Renal pelvis (tissue), 4 donors: ENCODE measurements around the gene KCNK15. TPM values are rescaled to one million over a fixed set of nuclear protein-coding genes. Genes with fewer than 3 reads are reported as not detected.
A peak's percentile ranks its signal among the peaks of the same experiment; 100 is the strongest.
"Not testable (repeated sequence)": the region's sequence is repeated elsewhere in the genome, so short reads cannot be mapped to it uniquely, and the experiment has no call there.

Experiments used
- DNase-seq: peaks from one replicate; pipeline ENCODE4 v3.0.0-alpha.2; 2013
- polyA plus RNA-seq, 3 donors: library from polyadenylated mRNA; unstranded; fragments of 120-200 nt; gene quantifications; one replicate each; pipeline ENCODE4 v1.2.1, GENCODE V29; 2013; ENCODE audit not compliant: insufficient read length in 3 of 3

The KCNK15 gene
- polyA plus RNA-seq, 3 donors = 0.09 TPM; not detected in 1

- no peak for DNase-seq
Observed at GRCh38 chr20:44758247-44759101, 12.8 kb downstream of the KCNK15 start.

DNA sequence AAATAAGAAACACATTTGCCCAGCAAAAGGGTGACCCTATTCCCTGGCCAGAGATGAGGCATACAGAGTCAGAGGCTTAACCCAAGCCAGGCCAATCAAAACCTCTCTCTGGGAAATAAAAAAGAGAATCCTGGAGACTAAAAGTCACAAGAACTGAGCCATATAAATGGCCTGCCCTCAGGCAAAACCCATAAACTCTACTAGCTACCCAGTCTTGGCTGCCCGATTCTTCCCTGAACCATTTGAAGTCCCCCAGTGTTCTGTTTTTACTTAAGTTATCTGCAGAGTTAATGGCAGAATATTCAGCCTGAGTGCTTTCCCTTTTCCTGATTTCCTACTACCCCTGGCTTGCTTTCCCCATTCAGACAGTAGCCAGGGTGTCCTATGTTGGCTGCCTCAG is 13.9 kb downstream of the KCNK15 start:
- no peak for DNase-seq

DNA sequence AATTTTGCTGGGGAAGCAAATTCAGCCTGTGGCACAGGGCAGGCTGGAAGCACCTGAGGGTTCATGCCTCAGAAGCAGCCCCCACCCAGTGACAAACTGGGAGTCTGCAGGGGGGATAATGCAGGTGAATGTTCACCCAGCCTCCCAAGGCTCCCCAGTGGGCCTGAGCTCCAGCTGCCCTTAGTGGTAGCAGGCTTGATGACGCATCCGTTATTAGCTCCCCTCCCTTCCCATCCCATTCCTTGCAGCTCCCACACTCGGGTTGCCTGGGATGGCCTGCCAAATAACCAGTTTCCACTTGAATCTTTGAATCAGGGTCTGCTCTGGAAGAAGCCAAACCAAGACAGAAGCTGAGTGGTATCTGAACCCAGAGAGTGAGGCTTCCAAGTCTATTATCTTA is 15.8 kb downstream of the KCNK15 start:
- no peak for DNase-seq

DNA sequence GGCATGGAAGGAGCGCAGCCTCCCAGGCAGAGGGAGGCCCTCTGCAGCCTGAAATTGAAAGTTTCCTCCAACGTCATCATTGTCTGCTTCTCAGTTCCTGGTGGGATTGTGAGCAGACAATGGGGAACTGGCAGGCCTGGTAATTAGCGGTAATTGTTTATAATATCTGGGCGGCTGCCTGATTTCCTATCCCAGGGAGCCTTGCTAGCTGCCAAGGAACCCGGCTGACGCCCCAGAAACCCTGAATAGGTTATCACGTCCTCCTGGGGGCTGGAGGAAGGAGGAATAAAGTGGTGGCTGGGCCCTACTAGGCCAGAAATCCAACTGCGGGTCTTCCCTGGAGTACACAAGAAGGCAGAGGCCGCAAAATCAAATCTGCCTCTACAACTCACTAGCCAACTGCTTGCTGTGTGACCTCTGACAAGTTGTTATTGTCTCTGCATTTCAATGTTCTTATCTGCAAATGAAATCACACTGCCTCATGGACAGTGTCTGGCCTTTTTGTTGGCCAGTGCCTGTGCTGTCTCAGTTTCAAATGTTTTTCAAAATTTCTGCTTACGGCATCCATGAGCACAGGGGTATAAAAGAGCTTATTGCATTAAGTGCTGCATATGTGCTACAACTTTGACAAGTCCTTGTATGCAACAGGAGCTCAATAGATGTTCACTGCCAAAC is 16.9 kb downstream of the KCNK15 start:
- DNase-seq = no peak

GRCh38 chr20:44763798-44764197 is 18.1 kb downstream of the KCNK15 start:
- not testable (repeated sequence) for DNase-seq

DNA sequence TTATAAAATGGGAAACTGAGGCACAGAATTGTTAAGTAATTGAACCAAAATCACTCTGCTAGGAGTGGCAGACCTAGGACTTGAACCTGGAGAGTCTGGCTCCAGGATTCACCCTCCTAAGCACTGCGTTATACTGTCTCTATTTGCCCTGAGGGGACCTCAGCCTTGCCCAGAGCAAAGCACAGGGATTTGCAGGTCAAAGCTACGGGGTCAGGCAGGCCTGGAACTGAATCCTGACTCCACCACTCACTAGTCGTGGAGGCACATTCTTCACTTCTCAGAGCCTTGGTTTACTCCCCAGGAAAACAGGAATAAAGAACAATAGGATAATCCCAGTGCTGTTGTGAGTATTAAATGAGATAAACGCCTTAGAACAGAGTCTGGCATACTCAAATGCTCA is 19.4 kb downstream of the KCNK15 start:
- DNase-seq = no peak

- DNase-seq = no peak
Observed at GRCh38 chr20:44765701-44766347, 20.2 kb downstream of the KCNK15 start.

DNA sequence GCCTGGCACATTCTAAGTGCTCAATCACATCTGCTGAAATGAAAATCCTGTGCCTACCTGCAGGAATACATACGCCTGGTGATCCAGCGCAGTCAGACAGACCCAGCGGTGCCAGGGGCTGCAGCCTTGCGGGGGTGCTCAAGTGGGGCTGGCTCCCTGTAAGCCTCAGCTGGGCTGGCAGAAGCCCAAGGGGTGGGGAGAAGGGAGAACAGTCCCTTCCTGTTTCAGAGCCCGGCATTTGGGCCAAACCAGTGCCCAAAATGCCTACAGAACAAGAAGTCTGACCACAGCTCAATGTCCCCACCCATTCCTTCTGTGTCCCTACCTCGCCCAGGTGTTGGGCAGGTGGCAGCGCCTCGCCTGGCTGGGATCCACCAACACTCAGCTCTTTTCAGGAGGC is 22.6 kb downstream of the KCNK15 start:
- DNase-seq = no peak

DNA sequence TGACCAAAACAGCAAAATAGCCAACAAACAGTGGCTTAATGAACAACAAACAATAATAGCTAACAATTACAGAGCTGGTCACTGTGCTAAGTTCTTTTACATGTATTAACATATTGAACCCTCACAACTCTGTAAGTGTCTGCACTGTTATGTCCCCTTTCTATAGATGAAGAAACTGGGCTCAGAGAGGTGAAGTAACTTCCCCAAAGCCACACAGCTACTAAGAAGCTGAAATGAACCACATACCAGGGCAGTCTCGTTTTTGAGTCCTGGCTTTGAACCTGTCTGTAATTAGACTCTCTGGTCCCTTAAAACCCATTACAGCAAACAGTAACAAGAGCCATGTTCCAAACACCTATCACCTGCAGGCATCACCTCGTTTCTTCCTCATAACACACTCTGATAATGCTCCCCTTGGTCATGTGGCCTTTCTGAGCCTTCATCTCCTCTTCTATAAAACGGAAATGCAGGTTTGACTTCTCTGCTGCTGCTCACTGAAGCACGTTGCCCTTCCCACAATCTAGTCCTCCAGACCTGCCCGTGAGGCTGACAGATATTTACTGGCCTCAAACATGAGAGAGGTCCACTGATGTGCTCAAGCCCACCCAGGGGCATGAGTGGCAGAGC is 23.3 kb downstream of the KCNK15 start:
- no peak for DNase-seq

- DNase-seq = no peak
Observed at GRCh38 chr20:44769481-44769863, 23.8 kb downstream of the KCNK15 start.

DNA sequence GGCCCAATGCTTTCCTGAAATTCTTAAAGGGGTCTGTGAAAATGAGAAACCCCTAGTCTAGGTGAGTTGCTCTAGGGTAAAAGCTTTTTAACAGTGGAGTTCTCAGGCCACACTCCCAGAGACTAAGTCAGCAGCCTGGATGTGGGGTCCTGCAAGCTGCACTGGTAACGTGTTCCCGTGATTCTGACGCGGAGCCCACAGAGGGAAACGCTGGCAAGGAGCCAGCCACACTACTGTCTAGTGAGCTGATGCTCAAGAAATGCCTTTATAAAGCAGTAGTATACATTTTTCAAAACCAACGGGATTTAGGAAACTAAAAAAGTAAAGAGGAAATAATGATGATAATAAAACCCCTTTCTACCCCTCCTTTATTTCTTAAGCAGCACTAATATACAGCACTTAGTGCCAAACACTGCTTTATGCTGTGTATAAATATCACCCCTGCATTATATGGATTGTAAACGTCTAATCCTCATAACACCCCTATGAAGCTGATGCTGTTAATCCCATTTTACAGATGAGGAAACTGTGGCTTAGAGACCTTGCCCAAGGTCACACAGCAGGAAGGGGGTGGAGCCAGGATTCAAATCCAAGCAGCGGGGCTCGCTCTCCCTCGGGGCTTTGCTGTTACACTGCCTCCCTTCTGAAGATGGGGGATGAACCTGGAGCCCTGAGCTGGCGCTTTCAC is 25.0 kb downstream of the KCNK15 start:
- DNase-seq = no peak

DNA sequence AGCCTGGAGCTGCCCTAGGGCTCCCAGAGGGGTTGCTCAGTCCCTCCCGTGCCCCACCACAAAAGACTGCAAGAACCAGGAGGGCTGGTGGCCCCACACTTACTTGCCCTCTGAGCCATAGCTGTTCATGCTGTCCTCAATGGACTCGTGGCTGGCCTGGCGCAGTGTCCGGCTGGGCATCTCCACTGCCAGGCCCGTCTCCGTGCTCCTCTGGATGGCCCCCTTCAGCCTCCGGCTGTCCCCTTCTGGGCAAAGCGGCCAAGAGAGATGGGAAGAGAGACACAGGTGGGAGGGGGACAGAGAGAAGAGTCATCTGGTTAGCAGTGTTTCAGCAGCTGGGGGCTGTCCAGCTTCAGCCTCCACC is 25.5 kb downstream of the KCNK15 start:
- DNase-seq = no peak

GRCh38 chr20:44772636-44773035 is 27.0 kb downstream of the KCNK15 start:
- no peak for DNase-seq

DNA sequence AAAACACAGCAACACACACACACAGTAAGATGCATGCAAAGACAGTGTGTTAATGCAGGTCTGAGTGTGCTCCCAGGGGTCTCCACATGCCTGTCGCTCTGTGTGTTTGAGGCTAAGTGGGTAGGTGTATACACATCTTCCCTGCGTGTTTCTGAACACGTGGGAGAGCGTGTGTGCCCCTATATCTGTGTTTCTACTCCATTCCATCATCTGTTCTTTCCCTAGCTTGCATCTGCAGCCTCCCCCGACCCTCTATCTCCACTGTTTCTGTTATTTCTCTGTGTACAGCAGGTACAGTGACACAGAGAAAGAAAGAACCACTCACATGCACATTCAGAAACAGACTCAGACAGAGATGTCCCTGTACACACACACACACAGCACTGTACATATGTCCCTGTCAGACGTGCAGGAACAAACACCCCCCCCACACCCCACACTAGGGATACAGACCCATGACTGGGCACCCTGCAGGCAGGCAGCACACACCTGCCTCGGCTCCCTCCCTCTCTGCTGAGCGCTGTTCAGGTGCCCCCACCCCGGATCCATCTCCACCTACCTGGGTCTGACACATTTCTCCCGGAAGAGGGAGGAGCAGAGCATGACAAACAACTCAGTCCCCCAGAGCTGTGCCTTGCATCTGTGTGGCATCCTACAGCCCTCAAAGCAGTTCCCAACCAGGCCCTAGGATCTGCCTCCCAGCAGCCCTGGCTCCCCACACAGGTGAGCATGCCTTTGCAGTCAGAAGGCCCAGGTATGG is 27.6 kb downstream of the KCNK15 start:
- DNase-seq = no peak

DNA sequence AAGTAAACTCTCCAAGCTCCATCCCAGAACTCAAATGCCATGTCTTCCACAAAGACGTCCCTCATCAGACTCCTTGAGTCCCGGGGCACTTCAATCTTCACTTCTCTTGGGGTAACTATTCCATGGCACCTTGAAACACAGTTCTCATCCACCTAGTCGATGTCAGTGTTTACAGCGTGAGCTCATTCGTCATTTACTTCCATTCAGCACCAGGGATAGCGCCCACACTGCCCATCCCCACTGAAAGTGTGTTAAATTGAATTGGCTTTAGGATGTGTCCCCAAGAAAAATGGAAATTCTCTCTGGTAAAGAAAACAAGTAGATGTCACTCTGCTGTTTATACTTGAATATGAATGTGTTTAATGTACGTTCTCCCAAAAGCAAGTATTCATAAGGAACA is 31.3 kb downstream of the KCNK15 start:
- DNase-seq = peak; percentile 49

GRCh38 chr20:44780226-44780625 is 34.6 kb downstream of the KCNK15 start:
- peak; percentile 75 for DNase-seq

GRCh38 chr20:44781118-44781517 is 35.5 kb downstream of the KCNK15 start:
- DNase-seq = no peak

- DNase-seq = no peak
Observed at GRCh38 chr20:44781791-44782190, 36.1 kb downstream of the KCNK15 start.

DNA sequence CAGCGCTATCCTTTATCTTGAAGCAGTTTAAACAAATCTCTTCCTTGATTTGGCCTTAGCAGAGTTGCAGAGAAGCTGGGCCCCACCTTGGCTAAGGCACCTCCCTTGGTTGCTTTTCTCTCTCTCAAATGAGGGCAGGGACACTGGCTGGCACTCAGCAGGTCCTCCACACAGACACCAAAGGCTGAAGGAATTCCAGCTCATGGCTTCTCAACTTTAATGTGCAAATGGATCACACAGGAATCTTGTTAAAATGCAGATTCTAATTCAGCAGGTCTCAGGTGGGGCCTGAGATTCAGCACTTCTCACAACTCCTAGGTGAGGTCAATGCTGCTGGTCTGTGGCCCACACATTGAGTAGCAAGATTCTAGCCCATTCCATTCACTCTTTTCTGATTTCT is 39.0 kb downstream of the KCNK15 start:
- DNase-seq = no peak

- DNase-seq = no peak
Observed at GRCh38 chr20:44785768-44786167, 40.1 kb downstream of the KCNK15 start.

DNA sequence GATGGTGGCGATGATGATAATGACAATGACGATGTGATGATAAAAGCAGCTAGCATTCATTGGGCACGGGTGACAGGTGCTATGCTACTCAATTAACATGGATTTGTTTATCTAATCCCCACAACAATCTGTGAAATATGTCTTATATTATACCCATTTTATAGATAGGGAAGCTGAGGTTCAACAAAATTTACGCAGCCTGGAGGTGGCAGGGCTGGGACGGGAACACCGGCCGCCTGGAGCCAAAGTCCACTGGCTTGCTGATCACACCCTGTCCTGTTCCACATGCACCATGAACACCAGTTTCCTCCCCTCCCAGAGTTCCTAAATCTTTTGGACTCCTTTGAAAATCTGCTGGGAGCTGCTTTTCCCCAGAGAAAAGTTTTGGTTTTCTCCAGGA is 41.6 kb downstream of the KCNK15 start:
- DNase-seq = no peak
